UCSD-AML1 (cell line): ENCODE data around the gene TAPBP.
A peak's percentile ranks its signal among the peaks of the same experiment; 100 is the strongest.
"Not testable (repeated sequence)": the region's sequence is repeated elsewhere in the genome, so short reads cannot be mapped to it uniquely, and the experiment has no call there.

Experiments
- DNase-seq: peaks from one replicate; lab custom pipeline; 2025; ENCODE audit not compliant: unreplicated experiment; lab: John Stamatoyannopoulos, UW

The TAPBP gene

DNA sequence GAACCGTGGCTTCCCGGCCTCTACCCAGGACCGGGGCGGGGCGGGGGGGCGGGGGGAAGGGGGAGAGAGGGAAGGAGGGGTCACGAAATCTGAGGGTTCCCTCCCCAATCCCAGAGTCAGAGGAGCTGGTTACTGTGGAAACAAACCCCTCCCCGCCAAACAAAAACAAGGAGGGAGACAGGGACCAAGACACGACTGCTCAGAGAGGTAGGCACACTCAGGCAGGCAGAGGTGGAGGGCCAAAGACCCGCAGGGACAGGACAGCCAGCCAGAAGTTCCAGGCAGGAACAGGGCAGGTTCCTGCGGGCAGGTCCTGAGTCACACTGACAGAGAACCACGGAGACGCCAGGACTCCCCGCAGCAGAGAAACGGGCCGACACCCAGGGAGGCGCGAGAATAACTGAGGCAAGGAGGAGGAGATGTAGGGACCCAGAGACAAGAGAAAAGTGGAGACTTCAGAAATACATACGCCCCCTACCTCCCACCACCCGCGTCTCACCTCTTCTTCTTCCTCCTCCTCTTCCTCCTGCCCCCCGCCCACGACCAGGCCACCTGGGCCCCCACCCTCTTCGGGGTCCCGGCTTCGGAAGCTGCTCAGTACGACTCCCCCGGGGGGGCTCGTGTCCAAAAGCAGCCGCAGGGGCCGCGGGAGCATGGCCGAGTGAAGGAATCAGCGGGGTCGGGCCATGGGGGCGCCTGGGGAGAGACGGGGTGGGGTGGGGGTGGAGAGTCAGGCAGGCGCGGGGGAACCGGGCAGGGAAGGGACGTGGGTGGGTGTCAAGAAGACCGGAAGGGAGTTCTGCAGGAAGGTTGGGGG lies 15.7 kb downstream of the TAPBP start:
- DNase-seq, result peak; percentile 61

DNA sequence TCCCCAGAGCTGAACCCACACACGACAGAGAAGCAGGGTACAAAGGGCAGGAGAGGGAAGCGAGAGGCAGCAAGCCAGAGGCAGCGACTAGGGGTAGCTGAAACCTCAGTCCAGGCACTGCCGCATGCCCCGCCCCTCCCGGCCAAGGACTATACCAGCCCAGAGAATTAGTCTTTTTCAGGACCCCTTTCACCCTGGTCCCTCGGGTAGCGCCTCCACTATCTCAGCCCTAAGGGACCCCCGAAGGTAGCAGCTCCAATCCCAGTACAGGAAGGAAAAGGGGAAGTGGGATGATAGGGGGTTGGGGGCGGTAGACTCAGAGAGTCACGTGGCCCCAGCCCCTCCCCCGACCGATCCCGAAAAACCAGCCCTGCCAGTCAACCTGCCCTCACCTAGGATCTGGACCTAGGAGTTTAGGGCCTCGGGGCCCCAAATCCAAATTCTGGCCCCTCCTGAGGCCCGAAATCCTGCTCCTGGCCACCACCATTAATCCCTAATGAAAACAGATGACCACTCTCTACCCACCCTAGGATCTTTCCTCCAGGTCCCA lies 16.4 kb downstream of the TAPBP start:
- peak; percentile 44 for DNase-seq

DNA sequence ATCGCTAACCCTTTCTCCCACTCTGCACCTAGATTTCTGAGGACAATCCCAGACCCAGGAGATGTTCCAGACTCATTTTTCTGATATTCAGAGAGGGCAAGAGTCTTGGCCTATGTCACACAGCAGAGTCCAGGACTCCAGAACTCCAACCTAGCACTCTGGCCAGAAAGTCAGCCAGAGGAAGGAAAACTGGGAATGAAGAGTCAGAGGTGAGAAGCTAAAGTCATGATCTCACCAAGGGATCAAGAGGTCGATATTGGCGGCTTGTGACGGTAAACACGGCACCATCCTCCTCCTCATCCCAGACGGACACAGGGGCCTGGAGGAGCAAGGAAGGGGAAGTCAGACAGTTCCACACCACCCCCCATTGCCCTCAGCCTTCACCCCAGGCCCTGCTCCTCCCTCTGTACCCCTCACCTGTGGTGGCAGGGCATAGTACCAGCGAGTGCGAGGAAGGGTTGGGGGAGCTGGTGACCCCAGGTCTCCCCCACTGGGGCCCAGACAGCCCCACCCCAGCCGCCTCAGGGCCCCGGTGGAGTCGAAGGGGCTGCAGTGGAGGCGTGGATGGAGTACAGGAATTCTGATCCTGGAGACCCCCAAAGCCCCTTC lies 17.0 kb downstream of the TAPBP start:
- no peak for DNase-seq

DNA sequence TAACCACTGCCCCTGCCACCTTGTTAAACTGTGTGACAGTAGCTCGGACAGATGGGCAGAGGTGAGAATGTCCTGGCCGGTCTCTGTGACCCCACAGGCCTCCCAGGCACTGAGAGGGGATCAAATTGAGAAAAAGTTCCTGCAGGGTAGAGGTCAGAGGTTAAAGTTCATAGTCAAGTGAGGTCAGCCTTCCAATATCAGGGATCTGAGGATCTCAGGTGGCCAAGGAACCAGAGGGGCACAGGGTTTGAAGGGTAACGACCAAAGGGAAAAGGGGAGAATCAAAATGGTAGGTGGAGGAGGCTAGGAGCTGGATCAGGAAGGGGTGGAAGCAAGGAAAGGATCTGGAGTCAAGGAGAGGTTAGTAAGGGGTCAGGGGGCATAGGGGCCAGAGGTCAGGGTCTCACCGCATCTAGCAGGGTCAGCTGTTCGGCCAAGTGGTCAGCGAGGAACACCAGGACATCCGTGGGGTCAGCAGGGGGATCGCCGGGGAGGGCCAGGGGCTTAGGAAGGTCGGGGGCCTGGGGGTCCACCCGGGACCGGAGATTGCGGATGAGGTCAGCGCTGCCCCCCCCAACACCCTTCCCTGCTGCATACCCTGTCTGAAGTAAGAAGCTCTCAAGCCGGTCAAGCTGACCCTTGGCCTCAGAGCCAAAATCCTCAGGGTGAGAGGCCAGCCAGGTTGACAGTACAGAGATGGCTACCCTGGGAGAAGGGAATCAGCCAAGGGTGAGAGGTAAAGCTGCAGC lies 18.1 kb downstream of the TAPBP start:
- DNase-seq, result no peak

DNA sequence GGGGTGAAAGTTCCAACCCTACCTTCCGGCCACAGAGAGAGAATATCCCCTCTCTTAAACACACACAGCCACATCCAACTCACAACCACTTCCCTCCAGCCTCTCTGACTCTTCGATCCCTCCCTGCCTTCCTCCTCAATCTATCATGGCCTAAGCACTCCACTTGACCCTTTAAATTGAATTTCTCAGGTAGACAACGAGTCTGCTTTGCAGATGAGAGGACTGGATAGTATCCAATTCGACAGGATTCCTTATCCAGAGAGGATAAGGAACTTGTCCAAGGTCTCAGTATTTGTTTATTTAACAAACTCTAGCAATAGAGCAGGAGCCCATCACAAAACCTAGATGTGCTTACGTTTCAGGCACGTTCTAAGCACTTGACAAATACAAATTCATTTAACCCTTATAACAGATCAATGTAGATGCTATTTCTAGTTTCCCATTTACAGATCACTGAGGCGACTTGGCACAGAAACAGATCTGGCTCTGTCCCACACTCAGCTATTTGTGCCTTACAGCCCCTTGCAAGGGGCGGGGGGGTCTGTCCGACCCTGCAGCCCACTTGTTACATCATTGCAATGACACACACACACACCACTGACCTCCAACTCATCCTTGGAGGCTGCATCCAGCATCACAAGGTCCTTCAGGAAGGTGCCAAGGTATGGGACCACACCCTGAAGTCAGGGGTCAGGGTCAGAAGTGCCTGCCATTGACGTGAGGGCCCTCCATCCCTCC lies 19.6 kb downstream of the TAPBP start:
- DNase-seq, result no peak

DNA sequence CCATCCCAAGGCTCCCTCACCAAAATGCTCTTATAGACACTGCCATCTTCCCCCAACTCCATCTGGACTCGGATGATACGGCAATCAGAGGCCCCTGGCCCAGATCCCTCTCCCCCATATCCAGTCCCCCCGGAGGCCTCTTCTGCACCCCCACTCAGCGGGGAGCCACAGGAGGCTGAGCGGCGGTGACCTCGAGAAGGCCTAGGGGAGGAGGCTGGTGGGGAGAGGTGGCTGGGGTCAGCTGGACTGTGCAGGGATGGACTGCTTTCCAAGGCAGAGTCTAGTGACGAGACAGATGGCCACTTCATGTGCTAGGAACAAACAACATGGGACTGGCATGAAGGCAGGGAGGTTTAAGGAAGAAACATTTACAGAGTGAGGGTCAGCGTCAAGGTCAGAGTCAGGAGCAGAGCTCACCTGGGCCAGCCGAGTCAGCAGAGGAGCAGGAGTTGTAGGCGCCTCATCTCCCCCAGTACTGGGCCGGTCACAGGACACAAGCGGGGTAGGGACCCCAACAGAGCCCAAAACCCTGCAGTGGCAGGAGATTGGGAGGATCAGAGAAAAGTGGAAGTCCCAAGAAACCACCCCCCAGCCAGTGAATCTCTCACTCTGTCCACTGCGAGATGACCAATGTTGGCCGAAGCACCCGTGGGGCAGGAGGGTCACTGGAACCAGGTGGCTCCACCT lies 20.7 kb downstream of the TAPBP start:
- DNase-seq, result no peak

DNA sequence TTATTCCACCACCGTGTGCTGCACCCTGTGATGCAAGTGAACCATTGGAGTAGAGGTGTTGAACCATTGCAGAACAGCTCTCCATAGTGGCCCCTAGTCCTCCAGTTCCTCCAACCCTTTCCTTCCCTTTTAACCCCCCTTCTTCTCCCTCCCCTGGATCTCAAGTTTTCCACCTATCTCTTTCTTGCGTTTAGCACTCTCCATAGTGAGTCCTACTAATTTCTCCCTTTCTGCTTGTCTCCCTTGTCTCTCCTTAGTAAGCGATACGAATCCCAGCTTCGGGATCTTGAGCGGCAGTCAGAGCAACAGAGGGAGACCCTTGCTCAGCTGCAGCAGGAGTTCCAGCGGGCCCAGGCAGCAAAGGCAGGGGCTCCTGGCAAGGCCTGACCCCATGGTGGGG lies 23.4 kb downstream of the TAPBP start:
- DNase-seq, result no peak

DNA sequence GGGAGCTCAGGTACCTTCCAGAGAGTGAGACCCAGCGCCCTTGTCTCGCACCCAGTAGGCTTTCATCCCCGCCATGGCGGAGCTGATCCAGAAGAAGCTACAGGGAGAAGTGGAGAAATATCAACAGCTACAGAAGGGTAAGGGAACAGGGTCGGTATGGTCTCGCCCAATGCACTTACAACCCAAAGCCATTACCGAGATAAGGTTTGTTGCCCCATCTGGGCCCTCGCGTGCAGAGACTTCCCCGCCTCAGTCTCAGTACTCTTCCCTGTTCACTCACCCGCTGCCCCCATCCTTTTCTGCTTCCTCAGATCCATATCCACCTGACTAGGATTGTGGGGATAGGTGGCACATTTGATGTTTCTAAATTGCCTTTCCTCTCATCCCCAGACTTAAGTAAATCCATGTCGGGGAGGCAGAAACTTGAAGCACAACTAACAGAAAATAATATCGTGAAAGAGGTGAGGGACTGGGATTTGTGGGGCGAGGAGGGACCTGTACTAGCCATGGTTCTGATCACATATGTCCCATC lies 24.0 kb downstream of the TAPBP start:
- no peak for DNase-seq

DNA sequence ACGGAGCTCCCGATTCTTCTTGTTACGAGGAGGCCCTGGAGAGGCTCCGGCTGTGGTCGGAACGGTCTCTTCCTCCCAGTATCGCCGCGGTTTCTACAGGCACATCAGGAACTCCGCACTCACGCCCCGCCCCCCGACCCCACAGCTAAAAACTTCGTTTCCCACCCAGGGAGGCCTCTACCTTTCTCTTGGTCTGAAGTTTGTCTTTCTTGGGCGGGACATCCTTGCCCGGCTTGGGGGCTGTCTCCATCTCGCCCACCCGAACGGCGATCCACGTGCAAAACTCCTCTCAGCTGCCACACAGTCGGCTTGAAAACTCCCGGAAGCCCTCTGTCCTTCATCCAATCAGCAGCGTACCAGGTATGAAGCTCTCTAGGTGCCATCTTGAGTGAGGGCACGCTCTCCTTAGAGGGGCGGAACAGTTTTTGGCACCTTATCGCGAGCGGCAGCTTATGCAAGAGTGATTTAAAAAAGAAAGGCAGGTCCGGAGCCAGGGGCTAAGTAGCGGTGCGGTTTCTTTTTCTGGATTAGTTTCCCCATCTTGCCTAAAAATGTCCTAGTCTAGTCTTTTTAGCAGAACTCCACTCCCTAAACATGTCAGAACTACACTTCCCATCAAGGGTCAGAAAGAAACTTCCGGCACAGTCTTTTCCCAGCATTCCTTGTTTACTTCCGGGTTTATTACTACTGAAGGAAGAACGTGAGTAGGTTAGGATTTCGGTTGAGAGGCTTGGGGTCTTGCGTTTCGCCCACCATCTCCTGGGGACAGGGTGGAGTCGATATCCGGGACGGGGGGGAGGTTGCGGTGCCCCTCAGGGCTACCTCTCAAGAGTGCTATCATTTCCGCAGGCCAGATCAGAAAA lies 24.7 kb downstream of the TAPBP start, which contains the start of the genes PFDN6 and WDR46:
Gene PFDN6 (plus strand): TSS at position 681 of the 863 bp plus-strand sequence. CDS start 256 bp downstream, outside the sequence.
Gene WDR46 (minus strand): TSS at position 319 of the 863 bp plus-strand sequence. CDS start 69 bp downstream, at position 250.
- peak; percentile 79 for DNase-seq

DNA sequence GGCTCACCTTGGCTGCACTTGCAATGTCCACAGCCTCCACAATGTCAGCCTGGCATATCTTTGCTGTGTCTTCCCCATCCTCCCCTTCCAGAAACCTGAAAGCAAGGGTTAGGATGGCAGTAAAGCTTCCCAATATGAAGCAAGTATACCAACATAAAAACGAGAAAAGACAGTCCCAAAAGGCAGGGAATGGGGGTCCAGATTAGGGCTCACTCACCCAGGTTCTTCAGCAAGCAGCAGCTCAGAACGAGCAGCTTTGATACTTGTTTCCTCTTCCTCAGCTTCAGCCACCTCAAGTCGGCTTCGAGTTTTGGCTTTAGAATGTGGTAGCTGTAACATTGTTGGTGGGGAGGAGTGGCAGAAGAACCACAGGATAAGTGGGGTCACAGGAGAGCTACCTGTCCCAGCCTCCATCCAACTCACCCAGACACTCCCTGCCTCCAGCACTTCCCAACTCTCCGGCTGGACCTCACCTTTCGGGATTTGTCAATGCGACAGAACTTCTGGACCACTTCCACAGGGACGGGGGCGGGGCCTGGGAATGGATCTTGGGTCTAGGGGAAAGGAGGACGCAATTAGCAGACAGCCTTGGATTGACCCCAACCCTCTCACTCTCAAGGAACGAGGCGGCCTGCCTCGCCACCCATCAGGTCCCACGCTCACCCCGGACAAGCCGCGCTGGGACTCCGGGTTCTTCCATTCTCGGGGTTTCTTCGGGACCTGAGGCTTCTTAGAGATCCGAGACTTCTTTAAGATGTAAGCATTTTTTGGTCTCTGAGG lies 25.5 kb downstream of the TAPBP start:
- DNase-seq, result no peak

DNA sequence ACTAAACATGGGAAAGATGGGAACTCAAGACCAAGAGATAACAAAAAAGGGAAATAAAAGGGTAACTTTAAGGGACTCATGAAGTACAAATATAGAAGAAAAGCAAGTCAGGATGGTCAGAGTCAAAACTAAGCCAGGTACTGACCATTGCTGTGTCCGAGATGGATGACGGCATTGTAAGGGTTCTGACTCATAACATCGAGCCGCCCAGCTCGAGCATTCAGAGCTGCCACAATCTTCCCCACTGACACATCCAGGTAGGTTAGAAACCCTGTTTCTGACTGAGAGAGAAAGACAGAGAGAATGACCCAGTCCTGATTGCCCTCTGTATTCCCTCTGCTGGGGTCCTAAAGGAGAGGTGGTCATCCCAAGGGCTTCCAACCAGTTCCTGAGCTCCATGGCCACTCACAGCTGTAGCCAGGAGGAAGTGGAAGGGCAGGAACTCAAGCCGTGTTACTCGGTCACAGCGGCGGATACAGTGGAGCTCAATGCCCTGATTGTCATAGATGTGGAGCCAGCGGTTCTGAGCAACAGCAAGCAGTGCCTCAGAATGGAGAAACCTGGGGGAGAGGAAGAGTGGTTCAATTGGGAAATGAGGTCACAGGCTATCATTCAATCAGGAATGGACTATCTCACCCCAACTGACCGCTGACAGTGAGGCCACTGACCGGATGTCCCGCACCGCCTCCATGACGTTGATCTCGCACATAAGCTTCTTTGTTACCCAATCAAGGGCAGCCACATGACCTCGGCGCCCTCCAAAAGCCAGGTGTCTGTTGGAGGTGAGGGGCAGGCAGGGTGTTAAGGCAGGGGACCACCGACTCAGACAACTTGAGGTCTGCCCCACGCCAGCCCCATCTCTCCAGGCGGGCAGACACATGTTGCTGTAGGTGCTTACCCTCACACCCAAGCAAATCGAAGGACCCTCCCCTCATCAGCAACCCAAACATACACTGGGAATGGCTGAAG lies 26.6 kb downstream of the TAPBP start:
- DNase-seq, result no peak

DNA sequence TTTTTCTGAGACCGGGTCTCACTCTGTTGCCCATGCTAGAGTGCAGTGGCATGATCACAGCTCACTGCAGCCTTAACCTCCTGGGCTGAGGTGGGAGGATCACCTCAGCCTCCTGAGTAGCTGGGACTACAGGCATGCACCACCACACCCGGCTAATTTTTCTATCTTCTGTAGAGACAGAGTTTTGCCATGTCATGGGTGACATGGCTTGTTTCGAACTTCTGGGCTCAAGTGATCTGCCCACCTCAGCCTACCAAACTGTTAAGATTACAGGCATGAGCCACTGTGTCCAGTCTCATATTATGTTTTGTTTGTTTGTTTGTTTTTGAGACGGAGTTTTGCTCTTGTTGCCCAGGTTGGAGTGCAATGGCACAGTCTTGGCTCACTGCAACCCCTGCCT lies 28.7 kb downstream of the TAPBP start:
- DNase-seq, result not testable (repeated sequence)

DNA sequence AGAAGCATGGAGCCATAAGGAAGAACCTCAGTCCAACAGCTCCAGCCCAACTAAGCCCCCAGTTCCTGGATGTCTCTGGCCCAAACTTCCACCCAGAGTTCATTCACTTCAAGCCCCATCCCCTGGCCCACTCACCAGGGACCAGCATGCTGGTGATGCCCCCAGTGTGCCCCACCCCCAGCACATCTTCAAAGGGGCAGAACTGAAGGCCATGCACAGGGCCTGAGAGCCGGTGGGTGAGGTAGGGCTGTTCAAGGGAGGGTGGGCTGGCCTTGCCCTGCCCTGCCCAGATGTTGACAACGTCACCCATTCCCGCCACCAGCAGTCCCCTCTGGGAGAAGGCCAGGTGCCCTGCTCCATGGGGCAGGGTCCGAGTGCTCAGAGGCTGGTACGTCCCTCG lies 33.3 kb downstream of the TAPBP start:
- no peak for DNase-seq

DNA sequence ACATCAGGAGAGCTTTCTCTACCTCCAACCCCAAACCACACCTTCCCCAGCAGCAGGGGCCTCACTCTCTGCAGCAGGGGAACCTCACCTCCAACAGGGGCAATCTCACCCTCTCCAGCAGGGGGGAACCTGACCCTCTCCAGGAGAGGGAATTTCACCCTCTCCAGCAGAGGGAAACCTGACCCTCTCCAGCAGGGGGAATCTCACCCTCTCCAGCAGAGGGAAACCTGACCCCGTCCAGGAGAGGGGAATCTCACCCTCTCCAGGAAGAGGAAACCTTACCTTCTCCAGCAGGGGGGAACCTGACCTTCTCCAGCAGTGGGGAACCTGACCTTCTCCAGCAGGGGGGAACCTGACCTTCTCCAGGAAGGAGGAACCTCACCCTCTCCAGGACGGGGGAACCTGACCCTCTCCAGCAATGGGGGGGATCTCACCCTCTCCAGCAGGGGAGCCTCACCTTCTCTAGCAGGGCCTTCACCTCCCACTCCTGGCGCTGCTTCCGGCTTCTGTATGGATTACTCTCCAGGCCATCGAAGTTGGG lies 33.8 kb downstream of the TAPBP start:
- DNase-seq, result peak; percentile 67

DNA sequence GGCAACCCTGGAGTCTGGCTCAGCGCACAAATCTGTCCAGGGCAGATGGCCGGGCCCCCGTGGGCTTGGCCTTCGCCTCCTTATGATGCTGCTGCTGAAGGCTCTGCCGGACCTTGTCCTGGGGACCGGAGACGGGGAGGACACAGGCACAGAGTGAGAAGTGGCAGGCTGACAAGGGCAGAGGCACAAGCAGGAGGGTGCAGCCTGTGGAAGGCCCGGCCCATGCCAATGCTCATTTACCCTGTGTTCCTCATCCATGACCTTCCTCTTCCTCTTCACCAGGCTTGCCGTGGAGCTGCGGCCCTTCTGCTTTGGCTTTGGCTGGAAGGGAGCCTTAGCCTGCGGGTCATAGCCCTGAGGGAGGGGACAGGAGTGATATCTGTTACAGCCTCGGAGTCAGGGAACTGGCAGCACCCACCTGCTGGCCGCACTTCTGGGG lies 34.6 kb downstream of the TAPBP start:
- DNase-seq, result no peak

DNA sequence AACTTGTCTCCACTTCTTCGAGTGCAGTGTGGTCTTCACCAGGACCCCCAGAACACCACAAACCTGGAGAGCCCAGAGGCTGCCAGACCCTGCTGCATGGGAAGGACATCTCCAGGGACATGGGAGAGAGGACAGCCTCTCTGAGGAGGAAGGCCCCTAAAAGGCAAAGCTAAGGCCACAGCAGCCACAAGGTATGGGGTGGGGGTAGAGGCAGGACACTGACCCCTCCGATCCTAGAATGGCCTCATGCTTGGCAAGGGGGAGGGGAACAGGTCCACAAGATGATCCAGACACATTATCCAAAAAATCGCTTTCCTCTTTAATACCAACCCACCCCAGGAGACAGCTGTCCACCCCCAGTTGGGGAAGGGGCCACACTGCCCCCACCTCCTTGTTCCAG lies 35.1 kb downstream of the TAPBP start:
- DNase-seq, result no peak

DNA sequence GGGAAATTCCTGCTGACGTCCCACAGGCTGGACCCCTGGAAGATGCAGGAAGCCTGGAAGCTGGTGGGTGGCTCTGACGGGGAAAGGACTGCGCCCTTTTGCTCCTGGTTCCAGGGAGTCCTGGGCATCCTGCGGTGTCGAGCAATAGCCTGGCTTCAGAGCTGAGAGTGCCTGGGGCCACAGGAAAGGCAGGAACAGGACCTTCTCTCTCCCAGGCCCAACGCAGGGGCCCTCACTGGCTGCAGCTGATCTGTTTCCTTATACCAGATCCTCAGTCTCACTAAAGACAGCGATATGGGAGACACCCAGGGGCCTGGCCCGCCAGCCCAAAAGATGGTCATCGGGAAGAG lies 35.5 kb downstream of the TAPBP start:
- DNase-seq, result no peak
